ENCODE results near the gene SKI.

Gene SKI

DNA sequence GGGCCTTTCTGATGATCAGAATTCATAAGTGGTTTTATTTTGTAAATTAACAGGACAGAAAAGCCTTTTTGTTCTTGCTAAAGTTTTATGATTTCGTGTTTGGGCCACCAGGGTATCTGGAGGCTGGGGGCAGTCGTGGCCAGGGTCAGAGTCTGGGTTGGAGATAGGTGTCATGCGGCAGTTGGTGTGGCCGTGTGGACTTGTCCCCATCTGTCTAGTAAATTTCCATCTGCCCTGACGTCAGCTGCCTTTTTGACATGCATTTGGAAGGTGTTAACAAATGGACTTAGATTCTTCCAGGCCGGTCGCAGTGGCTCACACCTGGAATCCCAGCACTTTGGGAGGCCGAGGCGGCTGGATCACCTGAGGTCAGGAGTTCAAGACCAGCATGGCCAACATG lies 56.8 kb downstream of the SKI start:
- Histone ChIP-seq H3K4me3 (ENCODE audit: low read length) (no peak overlapping the region), H4K20me1 (ENCODE audit: insufficient read depth, low read length) (peaks cover 56% of the 10 kb centered on the region), H3K4me2 (ENCODE audit: low read length) (no peak overlapping the region), H3K9me3 (ENCODE audit: insufficient read depth, low read length) (no peaks in the 10 kb centered on the region), H3K27me3 (ENCODE audit: low read depth, low read length) (peaks cover 4% of the 10 kb centered on the region), H3K79me2 (ENCODE audit: low read length) (peaks cover 22% of the 10 kb centered on the region), H2AFZ (ENCODE audit: low read depth, low read length) (no peak overlapping the region), H3K36me3 (replicated peaks; ENCODE audit: low read depth, low read length) (no peaks in the 10 kb centered on the region), H3K4me1 (ENCODE audit: low read length) (peaks cover 4% of the 10 kb centered on the region), H3K27ac (ENCODE audit: low read length) (no peak overlapping the region), H3K9ac (ENCODE audit: low read length) (no peak overlapping the region)
- TF ChIP-seq EZH2phosphoT487 (IDR thresholded peaks at IDR 0.05; ENCODE audit: low read depth) (no peak), CTCF (IDR thresholded peaks at IDR 0.05; ENCODE audit: low read depth, low read length) (no peak)

GRCh38 chr1:2286923-2287322 lies 58.8 kb downstream of the SKI start:
- Histone ChIP-seq H3K4me1 (ENCODE audit: low read length) (peaks cover 19% of the 10 kb centered on the region), H3K9ac (ENCODE audit: low read length) (no peak overlapping the region), H4K20me1 (ENCODE audit: insufficient read depth, low read length) (peaks cover 76% of the 10 kb centered on the region), H3K36me3 (replicated peaks; ENCODE audit: low read depth, low read length) (no peaks in the 10 kb centered on the region), H3K27ac (ENCODE audit: low read length) (no peak overlapping the region), H3K27me3 (ENCODE audit: low read depth, low read length) (peaks cover 15% of the 10 kb centered on the region), H3K79me2 (ENCODE audit: low read length) (peaks cover 28% of the 10 kb centered on the region), H3K9me3 (ENCODE audit: insufficient read depth, low read length) (no peaks in the 10 kb centered on the region), H3K4me3 (ENCODE audit: low read length) (no peak overlapping the region), H2AFZ (ENCODE audit: low read depth, low read length) (no peak overlapping the region), H3K4me2 (ENCODE audit: low read length) (no peak overlapping the region)
- TF ChIP-seq CTCF (IDR thresholded peaks at IDR 0.05; ENCODE audit: low read depth, low read length) = no peak
- no peak for TF ChIP-seq EZH2phosphoT487 (IDR thresholded peaks at IDR 0.05; ENCODE audit: low read depth)

DNA sequence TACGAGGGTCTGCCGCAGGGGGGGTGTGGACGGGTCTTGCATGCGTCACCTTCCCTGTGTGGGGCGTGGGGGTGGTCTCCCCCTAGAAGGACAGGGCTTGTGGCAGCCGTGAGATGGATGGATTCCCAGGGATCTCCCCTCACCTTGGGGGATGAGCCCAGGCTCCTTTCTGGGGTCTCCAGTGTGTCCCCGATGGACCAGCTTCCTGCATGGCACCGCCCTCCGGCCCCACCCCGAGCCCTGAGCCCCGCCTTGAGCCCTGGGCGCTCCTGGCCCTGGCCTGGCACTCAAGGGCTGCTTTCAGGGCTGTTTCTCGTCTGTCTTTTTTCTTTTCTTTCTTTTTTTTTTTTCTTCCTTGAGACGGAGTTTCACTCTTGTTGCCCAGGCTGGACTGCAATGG lies 59.5 kb downstream of the SKI start:
- peaks cover 19% of the 10 kb centered on the region for H3K4me1 ChIP-seq (ENCODE audit: low read length)
- H3K9ac ChIP-seq (ENCODE audit: low read length) = no peak overlapping the region
- H2AFZ ChIP-seq (ENCODE audit: low read depth, low read length) = no peak overlapping the region
- no peaks in the 10 kb centered on the region for H3K36me3 ChIP-seq (replicated peaks; ENCODE audit: low read depth, low read length)
- no peak overlapping the region for H3K27ac ChIP-seq (ENCODE audit: low read length)
- peaks cover 18% of the 10 kb centered on the region for H3K27me3 ChIP-seq (ENCODE audit: low read depth, low read length)
- no peaks in the 10 kb centered on the region for H3K9me3 ChIP-seq (ENCODE audit: insufficient read depth, low read length)
- no peak overlapping the region for H3K4me3 ChIP-seq (ENCODE audit: low read length)
- TF ChIP-seq EZH2phosphoT487 (IDR thresholded peaks at IDR 0.05; ENCODE audit: low read depth) = no peak
- no peak for TF ChIP-seq CTCF (IDR thresholded peaks at IDR 0.05; ENCODE audit: low read depth, low read length)
- H4K20me1 ChIP-seq (ENCODE audit: insufficient read depth, low read length) = peaks cover 83% of the 10 kb centered on the region
- H3K4me2 ChIP-seq (ENCODE audit: low read length) = no peak overlapping the region
- H3K79me2 ChIP-seq (ENCODE audit: low read length) = peaks cover 36% of the 10 kb centered on the region

DNA sequence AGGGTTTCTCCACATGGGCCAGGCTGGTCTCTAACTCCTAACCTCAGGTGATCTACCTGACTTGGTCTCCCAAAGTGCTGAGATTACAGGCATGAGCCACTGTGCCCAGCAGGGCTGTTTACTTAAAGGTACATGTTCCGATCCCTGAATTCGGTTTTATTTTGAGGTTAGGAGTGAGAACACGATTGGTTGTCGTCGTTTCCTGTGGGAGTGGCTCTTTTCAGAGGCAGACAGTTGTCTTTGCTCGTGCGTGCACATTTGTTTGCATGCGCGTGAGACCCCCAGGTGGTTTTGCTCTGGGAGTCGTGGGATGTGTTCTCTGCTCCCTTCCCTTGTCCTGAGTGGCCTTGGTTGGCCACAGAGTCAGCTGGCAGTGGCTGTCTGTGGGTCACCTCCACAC lies 60.2 kb downstream of the SKI start:
- Histone ChIP-seq H3K9me3 (ENCODE audit: insufficient read depth, low read length) (no peaks in the 10 kb centered on the region), H3K27ac (ENCODE audit: low read length) (no peak overlapping the region), H3K79me2 (ENCODE audit: low read length) (peaks cover 42% of the 10 kb centered on the region), H3K4me1 (ENCODE audit: low read length) (peaks cover 19% of the 10 kb centered on the region), H3K4me3 (ENCODE audit: low read length) (no peak overlapping the region), H3K27me3 (ENCODE audit: low read depth, low read length) (peaks cover 18% of the 10 kb centered on the region), H2AFZ (ENCODE audit: low read depth, low read length) (no peak overlapping the region), H3K9ac (ENCODE audit: low read length) (no peak overlapping the region), H3K36me3 (replicated peaks; ENCODE audit: low read depth, low read length) (no peaks in the 10 kb centered on the region), H4K20me1 (ENCODE audit: insufficient read depth, low read length) (peaks cover 86% of the 10 kb centered on the region), H3K4me2 (ENCODE audit: low read length) (no peak overlapping the region)
- no peak for TF ChIP-seq EZH2phosphoT487 (IDR thresholded peaks at IDR 0.05; ENCODE audit: low read depth)
- no peak for TF ChIP-seq CTCF (IDR thresholded peaks at IDR 0.05; ENCODE audit: low read depth, low read length)

Measured in OCI-LY3 (cell line).